GM19043 (cell line): ENCODE measurements around the gene MYRIP.
"Not testable (repeated sequence)": the region's sequence is repeated elsewhere in the genome, so short reads cannot be mapped to it uniquely, and the experiment has no call there.

Experiments used
- ATAC-seq: cut with Tn5 transposase; IDR thresholded peaks from one replicate; pipeline ENCODE4 v1.9.1; 2021; ENCODE audit warnings: low read depth; ENCODE audit not compliant: unreplicated experiment

MYRIP gene

GRCh38 chr3:40021338-40021737 is 211.9 kb downstream of the MYRIP start:
- no peak for ATAC-seq

GRCh38 chr3:40022297-40022827 is 213.0 kb downstream of the MYRIP start:
- no peak for ATAC-seq

- no peak for ATAC-seq
Observed at GRCh38 chr3:40024526-40024925, 215.1 kb downstream of the MYRIP start.

- not testable (repeated sequence) for ATAC-seq
Observed at GRCh38 chr3:40025892-40026291, 216.5 kb downstream of the MYRIP start.

- ATAC-seq, result no peak
Observed at GRCh38 chr3:40035177-40035576, 225.8 kb downstream of the MYRIP start.

- ATAC-seq, result no peak
Observed at GRCh38 chr3:40037582-40037981, 228.2 kb downstream of the MYRIP start.

GRCh38 chr3:40042752-40043443 is 233.5 kb downstream of the MYRIP start:
- no peak for ATAC-seq

GRCh38 chr3:40043444-40043755 is 234.0 kb downstream of the MYRIP start:
- no peak for ATAC-seq

GRCh38 chr3:40044487-40044886 is 235.1 kb downstream of the MYRIP start:
- no peak for ATAC-seq

- no peak for ATAC-seq
Observed at GRCh38 chr3:40045051-40045450, 235.6 kb downstream of the MYRIP start.

- ATAC-seq, result no peak
Observed at GRCh38 chr3:40046149-40046548, 236.7 kb downstream of the MYRIP start.

GRCh38 chr3:40047406-40047805 is 238.0 kb downstream of the MYRIP start:
- ATAC-seq, result no peak

GRCh38 chr3:40053663-40054062 is 244.3 kb downstream of the MYRIP start:
- no peak for ATAC-seq

- no peak for ATAC-seq
Observed at GRCh38 chr3:40054568-40055222, 245.3 kb downstream of the MYRIP start.

- no peak for ATAC-seq
Observed at GRCh38 chr3:40055361-40055760, 246.0 kb downstream of the MYRIP start.

- ATAC-seq, result no peak
Observed at GRCh38 chr3:40055956-40056355, 246.5 kb downstream of the MYRIP start.

- ATAC-seq, result no peak
Observed at GRCh38 chr3:40057077-40057476, 247.7 kb downstream of the MYRIP start.

- ATAC-seq, result no peak
Observed at GRCh38 chr3:40057786-40058185, 248.4 kb downstream of the MYRIP start.

- no peak for ATAC-seq
Observed at GRCh38 chr3:40068636-40069035, 259.2 kb downstream of the MYRIP start.

- ATAC-seq, result no peak
Observed at GRCh38 chr3:40070816-40071215, 261.4 kb downstream of the MYRIP start.

GRCh38 chr3:40071683-40072238 is 262.4 kb downstream of the MYRIP start:
- ATAC-seq, result no peak
